ENCODE data around the gene RFPL1.
A peak's percentile ranks its signal among the peaks of the same experiment; 100 is the strongest.
"Not testable (repeated sequence)": the region's sequence is repeated elsewhere in the genome, so short reads cannot be mapped to it uniquely, and the experiment has no call there.

The RFPL1 gene

DNA sequence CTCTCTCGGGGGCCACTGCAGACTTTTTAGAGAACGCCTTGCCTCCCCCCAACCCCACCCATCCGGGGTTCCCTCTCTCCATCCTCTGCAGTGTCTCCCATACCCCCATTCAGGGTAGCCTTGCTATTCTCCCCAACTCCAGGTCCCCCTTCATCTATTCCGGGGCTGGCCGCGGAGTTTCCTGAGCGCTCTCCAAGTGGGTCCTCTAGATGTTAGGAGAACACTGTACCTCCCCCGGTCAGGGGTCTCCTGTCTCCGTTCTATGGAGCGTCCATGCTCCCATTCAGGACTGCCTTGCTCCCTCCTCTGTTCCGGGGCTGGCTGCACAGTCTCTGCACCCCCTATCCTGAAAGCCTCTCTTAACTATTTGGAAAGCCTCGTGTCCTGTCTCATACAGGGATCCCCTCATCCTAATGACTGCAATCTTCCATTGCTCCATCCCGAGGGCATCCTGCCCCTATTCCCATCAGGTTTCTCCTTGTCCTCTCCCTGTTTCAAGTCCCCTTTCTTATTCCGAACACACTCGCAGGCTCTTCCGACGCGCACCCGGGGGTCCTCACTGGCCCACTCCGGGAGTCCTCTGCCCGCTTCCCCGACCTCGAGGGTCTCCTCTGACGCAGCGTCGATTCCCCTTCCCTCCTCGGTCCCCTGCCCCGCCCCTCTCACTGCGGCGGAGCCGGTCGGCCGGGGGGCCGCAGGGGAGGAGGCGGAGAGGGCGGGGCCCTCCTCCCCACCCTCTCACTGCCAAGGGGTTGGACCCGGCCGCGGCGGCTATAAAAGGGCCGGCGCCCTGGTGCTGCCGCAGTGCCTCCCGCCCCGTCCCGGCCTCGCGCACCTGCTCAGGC, 41.3 kb downstream of the RFPL1 start, which contains the start of gene NEFH:
NEFH (plus strand) TSS at position 802 of the 845 bp plus-strand sequence. CDS start 45 bp downstream, outside the sequence.
- no peak for DNase-seq

DNA sequence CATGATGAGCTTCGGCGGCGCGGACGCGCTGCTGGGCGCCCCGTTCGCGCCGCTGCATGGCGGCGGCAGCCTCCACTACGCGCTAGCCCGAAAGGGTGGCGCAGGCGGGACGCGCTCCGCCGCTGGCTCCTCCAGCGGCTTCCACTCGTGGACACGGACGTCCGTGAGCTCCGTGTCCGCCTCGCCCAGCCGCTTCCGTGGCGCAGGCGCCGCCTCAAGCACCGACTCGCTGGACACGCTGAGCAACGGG, 41.8 kb downstream of the RFPL1 start:
- DNase-seq = no peak

DNA sequence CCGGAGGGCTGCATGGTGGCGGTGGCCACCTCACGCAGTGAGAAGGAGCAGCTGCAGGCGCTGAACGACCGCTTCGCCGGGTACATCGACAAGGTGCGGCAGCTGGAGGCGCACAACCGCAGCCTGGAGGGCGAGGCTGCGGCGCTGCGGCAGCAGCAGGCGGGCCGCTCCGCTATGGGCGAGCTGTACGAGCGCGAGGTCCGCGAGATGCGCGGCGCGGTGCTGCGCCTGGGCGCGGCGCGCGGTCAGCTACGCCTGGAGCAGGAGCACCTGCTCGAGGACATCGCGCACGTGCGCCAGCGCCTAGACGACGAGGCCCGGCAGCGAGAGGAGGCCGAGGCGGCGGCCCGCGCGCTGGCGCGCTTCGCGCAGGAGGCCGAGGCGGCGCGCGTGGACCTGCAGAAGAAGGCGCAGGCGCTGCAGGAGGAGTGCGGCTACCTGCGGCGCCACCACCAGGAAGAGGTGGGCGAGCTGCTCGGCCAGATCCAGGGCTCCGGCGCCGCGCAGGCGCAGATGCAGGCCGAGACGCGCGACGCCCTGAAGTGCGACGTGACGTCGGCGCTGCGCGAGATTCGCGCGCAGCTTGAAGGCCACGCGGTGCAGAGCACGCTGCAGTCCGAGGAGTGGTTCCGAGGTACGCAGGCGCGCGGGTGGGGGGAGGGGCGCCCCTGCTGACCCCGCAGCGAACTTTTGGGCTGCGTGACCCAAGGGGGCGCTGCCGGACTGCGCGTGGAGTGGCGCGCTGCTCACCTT, 42.3 kb downstream of the RFPL1 start:
- peak; percentile 19 for DNase-seq

DNA sequence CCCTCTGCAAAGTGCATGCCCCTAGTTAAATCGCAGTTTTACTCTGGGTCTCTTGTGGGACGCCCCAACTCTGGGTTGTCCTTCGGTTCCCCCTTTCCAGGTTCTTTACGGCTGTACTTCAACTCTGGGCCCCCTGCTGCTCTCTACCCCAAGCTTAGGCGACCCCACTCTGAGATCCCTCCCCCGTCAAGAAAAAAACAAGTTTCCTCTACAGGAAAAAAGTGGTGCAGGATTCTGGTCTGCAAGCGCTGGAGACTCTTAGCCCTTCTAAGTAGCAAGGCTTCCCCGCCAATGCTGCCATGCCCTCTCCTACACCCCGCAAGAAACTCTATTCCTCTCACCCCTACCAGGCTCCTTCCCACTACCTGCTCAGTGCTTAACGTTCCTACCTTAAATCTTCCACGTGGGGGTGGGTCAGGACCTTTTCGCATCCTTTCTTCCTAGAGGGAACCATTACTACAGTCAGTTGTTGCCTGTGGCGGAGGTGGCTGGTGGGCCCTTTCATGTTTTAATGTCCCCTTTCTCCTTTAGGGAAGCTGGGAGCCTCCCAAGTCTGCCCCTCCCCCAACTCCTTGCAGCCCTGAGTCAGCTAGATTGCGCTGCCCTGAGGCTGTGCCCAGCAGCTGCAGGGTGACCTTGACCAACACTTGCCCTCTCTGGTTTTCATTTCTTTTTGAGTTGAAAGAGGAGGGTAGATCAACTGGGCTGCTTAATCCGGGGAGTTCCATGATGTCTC, 43.0 kb downstream of the RFPL1 start:
- DNase-seq = no peak

DNA sequence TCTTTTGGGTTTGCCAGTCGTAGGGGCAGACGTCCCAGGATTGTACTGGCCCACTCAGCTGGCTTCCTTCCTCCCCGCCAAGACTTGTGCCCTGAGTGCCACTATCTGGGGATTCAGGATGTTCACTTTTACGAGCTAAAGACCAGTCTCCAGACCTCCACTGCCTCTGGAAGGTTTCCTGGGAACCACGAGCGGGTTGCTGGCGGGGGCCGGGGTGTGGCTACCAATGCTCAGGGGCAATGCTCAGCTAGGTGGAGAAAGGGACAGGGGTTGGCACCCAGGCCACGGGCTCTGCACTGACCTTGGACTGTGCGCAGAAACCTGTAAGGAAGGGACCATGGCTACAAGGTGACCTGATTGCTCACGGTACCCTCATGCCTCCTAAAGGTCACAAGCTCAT, 43.9 kb downstream of the RFPL1 start:
- no peak for DNase-seq

DNA sequence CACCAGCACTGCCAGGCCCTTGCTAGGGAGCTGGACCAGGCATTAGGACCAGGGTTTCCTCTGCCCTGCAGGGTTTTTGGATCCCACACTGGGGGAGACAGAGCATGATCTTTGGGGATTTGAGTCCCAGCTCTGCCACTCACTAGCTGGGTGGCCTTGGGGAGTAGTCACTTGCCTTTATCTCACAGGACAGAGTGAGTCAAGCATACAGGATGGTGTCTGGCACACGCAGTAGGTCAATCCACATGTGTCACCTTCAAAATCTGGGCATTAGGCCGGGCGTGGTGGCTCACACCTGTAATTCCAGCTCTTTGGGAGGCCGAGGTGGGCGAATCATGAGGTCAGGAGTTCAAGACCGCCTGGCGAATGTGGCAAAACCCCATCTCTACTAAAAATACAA, 44.3 kb downstream of the RFPL1 start:
- DNase-seq = no peak

DNA sequence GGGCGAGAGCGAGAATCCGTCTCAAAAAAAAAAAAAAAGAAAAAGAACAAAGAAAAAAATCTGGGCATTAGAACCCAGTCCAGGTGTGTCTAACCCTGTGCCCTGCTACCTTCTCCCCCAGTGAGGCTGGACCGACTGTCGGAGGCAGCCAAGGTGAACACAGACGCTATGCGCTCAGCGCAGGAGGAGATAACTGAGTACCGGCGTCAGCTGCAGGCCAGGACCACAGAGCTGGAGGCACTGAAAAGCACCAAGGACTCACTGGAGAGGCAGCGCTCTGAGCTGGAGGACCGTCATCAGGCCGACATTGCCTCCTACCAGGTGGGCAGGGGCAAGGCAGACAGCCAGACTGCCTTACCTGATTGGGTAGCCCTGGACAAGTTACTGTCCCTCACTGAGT, 44.9 kb downstream of the RFPL1 start:
- no peak for DNase-seq

DNA sequence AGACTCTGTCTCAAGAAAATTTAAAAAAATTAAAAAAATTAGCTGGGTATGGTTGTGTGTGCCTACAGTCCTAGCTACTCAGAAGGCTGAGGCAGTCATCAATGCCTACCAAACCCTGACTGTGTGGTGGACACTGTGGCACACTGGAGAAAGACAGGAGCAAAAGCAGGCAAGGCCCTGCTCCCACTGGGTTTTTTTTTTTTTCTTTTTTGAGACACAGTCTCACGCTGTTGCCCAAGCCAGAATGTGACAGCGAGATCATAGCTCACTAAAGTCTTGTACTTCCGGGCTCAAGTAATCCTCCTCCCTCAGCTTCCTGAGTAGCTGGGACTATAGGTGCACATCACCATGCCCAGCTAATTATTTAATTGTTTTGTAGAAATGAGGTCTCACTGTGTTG, 46.3 kb downstream of the RFPL1 start:
- no peak for DNase-seq

DNA sequence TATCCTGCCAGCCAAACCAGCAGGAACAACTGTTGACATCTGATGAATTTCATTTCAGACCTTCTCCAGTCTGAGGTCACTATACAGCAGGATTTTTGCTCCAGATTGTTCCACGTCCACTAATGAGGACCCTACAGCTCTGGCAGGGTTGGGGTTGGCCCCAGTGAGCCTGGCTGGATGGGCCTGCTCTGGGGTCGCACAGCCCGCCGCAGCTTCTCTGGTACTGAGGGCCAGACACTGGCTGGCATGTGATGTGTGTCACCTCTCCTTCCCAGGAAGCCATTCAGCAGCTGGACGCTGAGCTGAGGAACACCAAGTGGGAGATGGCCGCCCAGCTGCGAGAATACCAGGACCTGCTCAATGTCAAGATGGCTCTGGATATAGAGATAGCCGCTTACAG, 47.1 kb downstream of the RFPL1 start:
- DNase-seq = no peak

DNA sequence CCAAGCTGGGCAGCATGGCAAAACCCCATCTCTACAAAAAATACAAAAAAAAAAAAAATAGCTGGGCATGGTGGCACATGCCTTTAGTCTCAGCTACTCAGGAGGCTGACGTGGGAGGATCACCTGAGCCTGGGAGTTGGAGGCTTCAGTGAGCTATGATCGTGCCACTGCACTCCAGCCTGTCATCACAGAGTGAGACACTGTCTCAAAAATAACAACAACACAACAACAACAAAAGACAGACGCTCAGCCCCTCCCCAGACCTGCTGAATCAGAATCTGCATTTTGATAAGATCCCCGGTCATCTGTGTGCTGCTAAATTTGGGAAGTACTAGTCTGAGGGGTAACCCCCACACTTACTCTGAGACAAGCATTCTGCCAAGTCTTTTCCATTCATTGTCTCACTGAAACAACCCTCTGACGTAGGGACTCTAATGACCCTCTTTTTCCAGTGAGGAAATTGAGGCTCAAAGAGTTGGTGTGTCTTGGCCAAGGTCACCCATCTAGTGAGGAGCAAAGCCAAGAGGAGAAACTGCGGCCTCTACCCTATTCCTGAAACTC, 49.1 kb downstream of the RFPL1 start:
- DNase-seq = no peak

DNA sequence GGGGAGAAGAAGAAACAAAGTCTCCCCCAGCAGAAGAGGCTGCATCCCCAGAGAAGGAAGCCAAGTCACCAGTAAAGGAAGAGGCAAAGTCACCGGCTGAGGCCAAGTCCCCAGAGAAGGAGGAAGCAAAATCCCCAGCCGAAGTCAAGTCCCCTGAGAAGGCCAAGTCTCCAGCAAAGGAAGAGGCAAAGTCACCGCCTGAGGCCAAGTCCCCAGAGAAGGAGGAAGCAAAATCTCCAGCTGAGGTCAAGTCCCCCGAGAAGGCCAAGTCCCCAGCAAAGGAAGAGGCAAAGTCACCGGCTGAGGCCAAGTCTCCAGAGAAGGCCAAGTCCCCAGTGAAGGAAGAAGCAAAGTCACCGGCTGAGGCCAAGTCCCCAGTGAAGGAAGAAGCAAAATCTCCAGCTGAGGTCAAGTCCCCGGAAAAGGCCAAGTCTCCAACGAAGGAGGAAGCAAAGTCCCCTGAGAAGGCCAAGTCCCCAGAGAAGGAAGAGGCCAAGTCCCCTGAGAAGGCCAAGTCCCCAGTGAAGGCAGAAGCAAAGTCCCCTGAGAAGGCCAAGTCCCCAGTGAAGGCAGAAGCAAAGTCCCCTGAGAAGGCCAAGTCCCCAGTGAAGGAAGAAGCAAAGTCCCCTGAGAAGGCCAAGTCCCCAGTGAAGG, 50.9 kb downstream of the RFPL1 start:
- not testable (repeated sequence) for DNase-seq

DNA sequence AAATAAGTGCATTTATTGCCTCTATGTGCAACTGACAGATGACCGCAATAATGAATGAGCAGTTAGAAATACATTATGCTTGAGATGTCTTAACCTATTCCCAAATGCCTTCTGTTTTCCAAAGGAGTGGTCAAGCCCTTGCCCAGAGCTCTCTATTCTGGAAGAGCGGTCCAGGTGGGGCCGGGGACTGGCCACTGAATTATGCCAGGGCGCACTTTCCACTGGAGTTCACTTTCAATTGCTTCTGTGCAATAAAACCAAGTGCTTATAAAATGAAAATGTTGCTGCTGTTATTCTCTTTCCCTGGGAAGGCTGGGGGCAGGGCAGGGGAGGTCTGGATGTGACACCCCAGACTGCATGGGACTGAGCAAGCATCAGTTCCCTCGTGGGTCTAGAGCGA, 52.6 kb downstream of the RFPL1 start:
- DNase-seq = no peak
